IPS-18a (cell line): Measurements from ENCODE around the gene RHBDL1.

Experiments used
- H3K27ac ChIP-seq: one replicate; pipeline ENCODE4 v1.5.1; 2013; ENCODE audit warnings: low read length
- H3K27me3 ChIP-seq: one replicate; pipeline ENCODE4 v1.6.1; 2013; ENCODE audit warnings: mild to moderate bottlenecking, low read length; ENCODE audit not compliant: control insufficient read depth, insufficient read depth
- H3K36me3 ChIP-seq: one replicate; pipeline ENCODE4 v1.6.1; 2013; ENCODE audit warnings: low read depth, low read length; ENCODE audit not compliant: control insufficient read depth
- H3K4me1 ChIP-seq: one replicate; pipeline ENCODE4 v1.6.1; 2013; ENCODE audit warnings: low read depth, low read length; ENCODE audit not compliant: control insufficient read depth
- H3K4me3 ChIP-seq: one replicate; pipeline ENCODE4 v1.5.1; 2013; ENCODE audit warnings: low read length
- H3K9ac ChIP-seq: one replicate; pipeline ENCODE4 v1.6.1; 2013; ENCODE audit warnings: mild to moderate bottlenecking, low read length, moderate library complexity
- H3K9me3 ChIP-seq: one replicate; pipeline ENCODE4 v1.6.1; 2013; ENCODE audit warnings: low read depth, low read length; ENCODE audit not compliant: control insufficient read depth

Gene RHBDL1

GRCh38 chr16:698911-699671, 23.6 kb downstream of the RHBDL1 start:
- Histone ChIP-seq H3K9ac (no peak overlapping the region), H3K4me1 (no peaks in the 10 kb centered on the region)

GRCh38 chr16:700684-701584, 25.5 kb downstream of the RHBDL1 start:
- no peaks in the 10 kb centered on the region for H3K36me3 ChIP-seq
- H3K27me3 ChIP-seq = peaks cover 91% of the 10 kb centered on the region
- no peaks in the 10 kb centered on the region for H3K9me3 ChIP-seq
- no peak overlapping the region for H3K27ac ChIP-seq
- H3K9ac ChIP-seq = no peak overlapping the region
- no peaks in the 10 kb centered on the region for H3K4me1 ChIP-seq
- no peak overlapping the region for H3K4me3 ChIP-seq

More at GRCh38 chr16:698911-699671, 23.6 kb downstream of the RHBDL1 start:
- no peak overlapping the region for H3K27ac ChIP-seq
- H3K4me3 ChIP-seq = no peak overlapping the region
- H3K27me3 ChIP-seq = peaks cover 96% of the 10 kb centered on the region
- H3K36me3 ChIP-seq = no peaks in the 10 kb centered on the region
- no peaks in the 10 kb centered on the region for H3K9me3 ChIP-seq

- Histone ChIP-seq H3K27ac (no peak overlapping the region), H3K9ac (no peak overlapping the region), H3K36me3 (no peaks in the 10 kb centered on the region), H3K4me3 (no peak overlapping the region), H3K4me1 (no peaks in the 10 kb centered on the region), H3K27me3 (peaks cover 94% of the 10 kb centered on the region), H3K9me3 (no peaks in the 10 kb centered on the region)
Measured at GRCh38 chr16:702341-702740, 26.9 kb downstream of the RHBDL1 start.

- Histone ChIP-seq H3K27me3 (peaks cover 94% of the 10 kb centered on the region), H3K4me1 (no peaks in the 10 kb centered on the region), H3K4me3 (no peak overlapping the region), H3K9ac (no peak overlapping the region), H3K36me3 (no peaks in the 10 kb centered on the region), H3K27ac (no peak overlapping the region), H3K9me3 (no peaks in the 10 kb centered on the region)
Measured at GRCh38 chr16:703406-703805, 27.9 kb downstream of the RHBDL1 start.

- no peaks in the 10 kb centered on the region for H3K36me3 ChIP-seq
- H3K9ac ChIP-seq = no peak overlapping the region
- H3K4me1 ChIP-seq = no peaks in the 10 kb centered on the region
- H3K9me3 ChIP-seq = no peaks in the 10 kb centered on the region
- no peak overlapping the region for H3K27ac ChIP-seq
- H3K4me3 ChIP-seq = no peak overlapping the region
- peaks cover 94% of the 10 kb centered on the region for H3K27me3 ChIP-seq
Measured at GRCh38 chr16:704047-704446, 28.6 kb downstream of the RHBDL1 start.

GRCh38 chr16:704552-705380, 29.3 kb downstream of the RHBDL1 start:
- Histone ChIP-seq H3K9ac (no peak overlapping the region), H3K27me3 (peaks cover 91% of the 10 kb centered on the region), H3K27ac (no peak overlapping the region), H3K4me1 (no peaks in the 10 kb centered on the region), H3K36me3 (no peaks in the 10 kb centered on the region), H3K9me3 (no peaks in the 10 kb centered on the region), H3K4me3 (no peak overlapping the region)

GRCh38 chr16:705431-706188, 30.1 kb downstream of the RHBDL1 start, which contains the start of gene FBXL16:
Gene FBXL16 (minus strand): TSS chr16:705801. CDS start chr16:697405, 8,396 bp downstream.
- Histone ChIP-seq H3K4me1 (no peaks in the 10 kb centered on the region), H3K27me3 (peaks cover 83% of the 10 kb centered on the region), H3K9ac (no peak within 1 kb of the TSS)

GRCh38 chr16:706189-707061, 31.0 kb downstream of the RHBDL1 start:
- Histone ChIP-seq H3K9ac (no peak overlapping the region), H3K27ac (no peak overlapping the region), H3K4me3 (peak overlapping the region; percentile 39), H3K9me3 (no peaks in the 10 kb centered on the region), H3K4me1 (no peaks in the 10 kb centered on the region), H3K36me3 (no peaks in the 10 kb centered on the region), H3K27me3 (peaks cover 83% of the 10 kb centered on the region)

More at GRCh38 chr16:705431-706188, 30.1 kb downstream of the RHBDL1 start, which contains the start of gene FBXL16:
- Histone ChIP-seq H3K27ac (no peak within 1 kb of the TSS), H3K9me3 (no peaks in the 10 kb centered on the region), H3K36me3 (no peaks in the 10 kb centered on the region), H3K4me3 (peak within 1 kb of the TSS; percentile 39)

GRCh38 chr16:707062-707538, 31.6 kb downstream of the RHBDL1 start:
- Histone ChIP-seq H3K4me3 (no peak overlapping the region), H3K27ac (no peak overlapping the region), H3K27me3 (peaks cover 78% of the 10 kb centered on the region), H3K4me1 (no peaks in the 10 kb centered on the region), H3K9me3 (no peaks in the 10 kb centered on the region), H3K36me3 (no peaks in the 10 kb centered on the region), H3K9ac (no peak overlapping the region)

- H3K4me3 ChIP-seq = no peak overlapping the region
- no peaks in the 10 kb centered on the region for H3K4me1 ChIP-seq
- H3K27me3 ChIP-seq = peaks cover 77% of the 10 kb centered on the region
- H3K36me3 ChIP-seq = no peaks in the 10 kb centered on the region
- no peak overlapping the region for H3K9ac ChIP-seq
- H3K9me3 ChIP-seq = no peaks in the 10 kb centered on the region
- H3K27ac ChIP-seq = no peak overlapping the region
Measured at GRCh38 chr16:708019-708418, 32.5 kb downstream of the RHBDL1 start.
